Measurements from ENCODE around the gene ZNF618.
"Not testable (repeated sequence)": the region's sequence is repeated elsewhere in the genome, so short reads cannot be mapped to it uniquely, and the experiment has no call there.

ZNF618 gene

GRCh38 chr9:113989714-113990569, 113.8 kb downstream of the ZNF618 start:
- no peak for DNase-seq

GRCh38 chr9:113990570-113990907, 114.4 kb downstream of the ZNF618 start:
- DNase-seq: no peak

DNA sequence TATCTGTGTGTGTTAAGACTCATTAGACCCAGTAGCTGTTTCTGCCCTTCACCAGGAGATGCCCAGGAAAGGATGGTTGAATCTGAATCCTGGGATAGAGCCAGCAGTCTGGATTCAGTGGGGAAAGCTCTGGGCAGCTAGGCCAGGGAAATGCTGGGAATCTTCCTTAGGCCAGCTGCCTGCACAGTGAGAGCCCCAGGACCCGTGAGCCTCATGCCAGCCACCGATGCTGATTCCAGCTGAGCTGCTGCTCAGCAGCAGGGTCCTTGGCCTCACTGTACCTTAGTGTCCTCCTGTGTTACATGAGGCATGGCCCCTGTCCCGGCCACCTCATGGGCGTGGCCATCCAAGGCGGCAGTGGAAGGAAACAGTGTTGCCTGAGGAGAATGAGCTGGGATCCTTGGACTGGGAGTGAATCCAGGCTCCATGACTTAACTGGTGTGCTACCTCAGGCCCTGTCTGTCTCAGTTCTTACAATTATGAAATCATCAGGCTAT, 114.9 kb downstream of the ZNF618 start:
- no peak for DNase-seq

GRCh38 chr9:113991714-113992113, 115.6 kb downstream of the ZNF618 start:
- DNase-seq: no peak

- DNase-seq: no peak
Measured at GRCh38 chr9:113992276-113992951, 116.3 kb downstream of the ZNF618 start.

DNA sequence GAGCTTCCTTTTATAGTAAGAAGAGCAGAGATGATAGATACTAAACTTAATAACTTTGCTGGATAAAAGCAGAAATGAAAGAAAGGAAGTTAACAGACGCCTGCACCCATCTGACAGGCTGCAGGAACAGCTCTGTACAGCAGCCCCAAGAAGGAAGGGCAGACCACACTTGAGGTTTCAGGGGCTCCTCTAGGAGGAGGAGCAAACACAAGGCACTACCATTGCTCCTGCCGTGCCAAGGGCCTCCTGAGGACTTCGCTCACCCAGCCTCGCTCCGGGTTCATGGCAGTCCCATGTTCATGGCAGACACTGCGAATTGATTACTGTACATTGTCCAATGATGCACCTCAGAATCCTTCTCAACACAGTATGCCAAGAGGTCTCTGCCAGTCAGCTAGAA, 116.9 kb downstream of the ZNF618 start:
- DNase-seq: no peak

DNA sequence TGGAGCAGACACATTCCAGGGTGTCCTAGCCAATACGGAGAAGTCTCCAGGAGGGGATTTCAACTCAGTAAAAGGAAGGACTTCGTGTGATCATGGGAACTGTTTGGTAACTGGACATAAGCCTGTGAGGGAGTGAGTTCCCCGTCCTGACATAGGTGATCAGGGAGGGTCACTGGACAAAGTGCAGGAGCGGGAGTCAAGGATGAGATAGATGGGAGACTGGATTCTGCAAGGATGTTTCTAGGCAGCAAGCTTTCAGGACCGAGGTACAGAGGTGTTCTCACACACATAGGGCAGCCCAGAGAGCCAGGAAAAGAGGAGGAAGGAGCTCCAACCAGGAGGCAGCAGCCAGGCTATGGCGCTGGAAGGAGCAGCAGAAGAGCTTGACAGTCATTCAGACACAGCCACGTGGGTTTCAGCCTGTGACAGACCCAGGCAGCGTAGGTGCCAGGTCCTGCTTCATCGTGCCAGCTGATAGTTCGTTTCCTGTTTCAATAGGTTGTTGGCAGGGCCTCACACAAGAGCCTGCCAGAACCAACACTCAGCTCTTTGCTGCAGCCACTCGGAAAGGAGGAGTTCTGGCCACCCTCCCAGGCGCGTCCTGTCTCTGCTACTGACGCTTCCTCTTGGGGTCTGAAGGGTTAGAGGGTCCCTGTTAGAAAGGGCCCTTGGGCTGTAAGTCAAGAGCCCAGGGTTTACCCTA, 117.9 kb downstream of the ZNF618 start:
- no peak for DNase-seq

GRCh38 chr9:113995401-113995800, 119.3 kb downstream of the ZNF618 start:
- no peak for DNase-seq

DNA sequence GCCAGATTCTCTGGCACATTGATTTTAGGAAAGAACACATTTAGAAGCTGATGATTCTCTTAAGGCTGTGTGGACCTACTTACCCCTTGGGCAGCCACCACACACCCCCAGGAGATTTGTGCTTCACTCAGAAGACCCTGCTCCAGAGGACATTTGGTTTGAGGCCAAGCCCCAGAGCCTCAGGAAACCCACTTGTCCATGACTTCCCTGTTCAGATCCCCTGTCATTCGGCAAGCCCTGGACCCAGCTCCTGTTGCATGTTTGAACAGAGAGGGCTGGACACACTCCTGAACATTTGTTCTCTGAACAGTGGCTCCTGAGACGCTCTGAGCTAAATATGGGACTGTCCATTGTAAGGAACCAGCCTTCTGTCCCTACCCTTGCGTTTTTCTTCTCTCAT, 119.9 kb downstream of the ZNF618 start:
- DNase-seq: no peak

DNA sequence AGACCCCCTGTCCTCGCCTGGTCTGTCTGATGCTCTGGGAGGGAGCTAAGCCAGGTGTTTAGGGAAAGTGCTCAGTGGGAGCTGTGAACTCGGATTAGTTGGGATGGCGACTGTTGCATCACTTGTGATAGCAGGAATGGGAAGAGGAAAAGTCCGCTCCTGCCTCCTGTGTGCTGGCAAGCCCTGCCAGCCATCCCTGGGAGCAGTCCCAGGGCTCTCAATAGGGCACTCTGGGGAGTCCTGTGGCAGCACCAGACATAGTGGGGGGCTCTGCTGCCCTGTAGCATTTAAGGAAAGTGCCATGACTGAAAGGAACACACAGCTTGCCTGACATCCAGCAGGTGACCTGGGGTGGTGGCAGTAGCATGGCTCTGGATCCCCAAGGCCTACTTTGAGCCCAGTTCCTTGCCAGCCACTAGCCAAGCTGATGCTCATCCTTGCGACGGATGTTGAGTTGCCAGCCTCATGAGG, 120.5 kb downstream of the ZNF618 start:
- no peak for DNase-seq

GRCh38 chr9:113997064-113997463, 121.0 kb downstream of the ZNF618 start:
- not testable (repeated sequence) for DNase-seq

DNA sequence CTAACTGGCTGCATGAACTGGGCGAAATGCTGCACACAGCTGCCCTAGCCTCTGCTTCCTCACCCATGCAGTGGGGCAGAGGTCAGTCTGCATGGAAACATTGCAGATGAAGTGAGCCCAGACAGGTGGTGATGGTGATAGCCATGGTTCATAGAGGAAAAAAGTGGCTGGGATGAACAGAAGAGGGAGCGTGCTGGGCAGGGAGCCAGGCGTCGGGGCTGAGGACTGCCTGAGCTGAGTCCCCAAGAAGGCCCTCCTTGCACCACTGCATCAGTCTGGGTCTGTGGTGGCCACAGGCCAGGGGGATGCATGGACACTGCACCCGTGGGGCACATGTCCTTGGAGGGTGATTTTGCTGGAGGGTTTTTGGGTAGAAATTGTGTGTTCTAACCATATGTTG, 121.5 kb downstream of the ZNF618 start:
- DNase-seq: no peak

GRCh38 chr9:113998114-113998513, 122.0 kb downstream of the ZNF618 start:
- no peak for DNase-seq

- DNase-seq: no peak
Measured at GRCh38 chr9:113998525-113999255, 122.6 kb downstream of the ZNF618 start.

- DNase-seq: no peak
Measured at GRCh38 chr9:113999256-114000062, 123.3 kb downstream of the ZNF618 start.

GRCh38 chr9:114000063-114000454, 124.0 kb downstream of the ZNF618 start:
- DNase-seq: no peak

- DNase-seq: no peak
Measured at GRCh38 chr9:114000671-114001409, 124.7 kb downstream of the ZNF618 start.

- DNase-seq: no peak
Measured at GRCh38 chr9:114001410-114001685, 125.2 kb downstream of the ZNF618 start.

DNA sequence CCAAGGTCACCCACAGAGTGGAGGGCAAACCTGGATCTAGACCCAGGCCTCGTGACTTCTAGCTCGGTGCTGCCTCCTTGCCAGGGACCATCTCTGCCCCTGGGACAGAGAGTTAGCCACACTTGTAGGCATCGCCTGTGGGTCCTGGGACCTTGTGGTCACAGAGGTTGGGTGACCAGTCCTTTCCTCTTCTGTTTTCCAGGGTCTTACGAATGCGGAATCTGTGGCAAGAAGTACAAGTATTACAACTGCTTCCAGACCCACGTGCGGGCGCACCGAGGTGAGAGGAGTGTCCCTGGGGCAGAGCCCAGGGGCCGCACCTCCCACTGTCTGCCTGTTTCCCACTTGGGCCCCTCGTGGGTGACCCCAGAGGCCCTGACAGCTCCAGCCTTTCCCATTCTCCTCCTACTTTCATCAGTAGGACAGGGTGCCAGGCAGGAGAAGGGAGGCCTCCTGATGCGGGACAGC, 125.7 kb downstream of the ZNF618 start:
- no peak for DNase-seq

- DNase-seq: no peak
Measured at GRCh38 chr9:114002271-114002985, 126.3 kb downstream of the ZNF618 start.

DNA sequence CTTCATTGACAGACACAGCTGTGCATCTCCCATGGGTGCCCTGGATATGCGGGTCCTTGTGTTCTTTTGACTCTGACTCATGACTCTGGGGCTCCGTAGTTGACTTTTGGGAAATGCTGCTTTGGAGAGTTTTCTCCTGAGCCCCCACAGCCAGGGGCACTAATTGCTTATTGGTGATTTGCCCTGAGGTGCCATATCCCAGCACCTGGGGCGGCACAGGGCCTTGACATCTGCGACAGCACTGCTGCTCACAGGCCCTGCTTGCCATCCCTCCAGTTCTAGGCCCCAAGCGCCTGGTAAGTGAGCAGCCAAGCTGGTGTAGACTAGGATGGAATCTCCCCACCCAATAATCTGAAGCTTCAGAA, 126.9 kb downstream of the ZNF618 start:
- DNase-seq: no peak
